Calu3 (cell line): Measurements from ENCODE around the gene ZCCHC17. TPM values are rescaled to one million over a fixed set of nuclear protein-coding genes. Genes with fewer than 3 reads are reported as not detected.
A peak's percentile ranks its signal among the peaks of the same experiment; 100 is the strongest.

ENCODE experiments used
- BruUV-seq: library from RNA; stranded (reverse); fragments of 400-500 nt; replicated peaks from 2 replicates; lab custom pipeline; 2021; lab: Mats Ljungman, UMichigan
- CTCF ChIA-PET: fragments of 300-600 bp; sonication (Branson Sonifier 250); formaldehyde crosslinking; loops from one replicate; lab custom pipeline; 2022; ENCODE audit warnings: antibody characterized with exemption; lab: Charles Lee
- DNase-seq: peaks from one replicate; pipeline ENCODE4 v3.0.0; 2022
- H3K27ac Mint-ChIP-seq: one replicate; pipeline ENCODE4 v1.8.0; 2022; ENCODE audit warnings: mixed read lengths; ENCODE audit not compliant: unreplicated experiment
- H3K27me3 Mint-ChIP-seq: one replicate; pipeline ENCODE4 v1.8.0; 2022; ENCODE audit warnings: mixed read lengths; ENCODE audit not compliant: unreplicated experiment
- H3K36me3 Mint-ChIP-seq: one replicate; pipeline ENCODE4 v1.8.0; 2022; ENCODE audit warnings: mild to moderate bottlenecking, moderate library complexity, mixed read lengths; ENCODE audit not compliant: insufficient read depth, unreplicated experiment
- H3K4me1 Mint-ChIP-seq: one replicate; pipeline ENCODE4 v1.8.0; 2022; ENCODE audit warnings: mild to moderate bottlenecking, low read depth, mixed read lengths; ENCODE audit not compliant: unreplicated experiment
- H3K4me3 Mint-ChIP-seq: one replicate; pipeline ENCODE4 v1.8.0; 2022; ENCODE audit warnings: mild to moderate bottlenecking, low read depth, moderate library complexity, mixed read lengths; ENCODE audit not compliant: unreplicated experiment
- H3K9me3 Mint-ChIP-seq: one replicate; pipeline ENCODE4 v1.8.0; 2022; ENCODE audit warnings: low read depth, mixed read lengths; ENCODE audit not compliant: unreplicated experiment
- CTCF ChIP-seq: fragments of 200-600 bp; IDR thresholded peaks from one replicate; pipeline ENCODE4 v1.8.0; 2022; ENCODE audit warnings: antibody characterized with exemption; ENCODE audit not compliant: unreplicated experiment
- intact Hi-C: fragments of 100-400 bp; cut with micrococcal nuclease; formaldehyde crosslinking; loops from one replicate; pipeline ENCODE4 v1.10.0; 2022; ENCODE audit not compliant: unreplicated experiment
- total RNA-seq: library from RNA; stranded (reverse); gene quantifications from 2 replicates; pipeline ENCODE4 v1.2.3, GENCODE V29; 2022

ZCCHC17 gene
- total RNA-seq, 1 experiment from 2014 or later, result 28.5 TPM

- TSS peak; percentile 60 for BruUV-seq
- H3K4me3 Mint-ChIP-seq, result no peak overlapping the region
- H3K27ac Mint-ChIP-seq, result no peak overlapping the region
- intact Hi-C loops, result no loop called here
- H3K36me3 Mint-ChIP-seq, result peaks cover 5% of the 10 kb centered on the region
- no peaks in the 10 kb centered on the region for H3K4me1 Mint-ChIP-seq
- TF ChIP-seq CTCF, result no peak
- CTCF ChIA-PET, result interaction anchor here (0.7 kb wide), 1 partner anchor 143 kb away, joined by 3 read pairs; no protein-coding TSS in a partner anchor
- DNase-seq, result no peak
- H3K9me3 Mint-ChIP-seq, result no peaks in the 10 kb centered on the region
- H3K27me3 Mint-ChIP-seq, result no peaks in the 10 kb centered on the region
Measured at GRCh38 chr1:31364561-31365250, 67.9 kb downstream of the ZCCHC17 start.

- no peak overlapping the region for H3K27ac Mint-ChIP-seq
- intact Hi-C loops, result no loop called here
Measured at GRCh38 chr1:31366796-31367195, 70.0 kb downstream of the ZCCHC17 start.

GRCh38 chr1:31368611-31369107 is 71.8 kb downstream of the ZCCHC17 start:
- CTCF ChIA-PET, result no interaction called here
- no peaks in the 10 kb centered on the region for H3K9me3 Mint-ChIP-seq
- H3K4me3 Mint-ChIP-seq, result no peak overlapping the region
- intact Hi-C loops, result no loop called here
- no TSS peak for BruUV-seq
- no peak for TF ChIP-seq CTCF
- peaks cover 5% of the 10 kb centered on the region for H3K36me3 Mint-ChIP-seq
- peaks cover 21% of the 10 kb centered on the region for H3K4me1 Mint-ChIP-seq
- no peaks in the 10 kb centered on the region for H3K27me3 Mint-ChIP-seq
- DNase-seq, result no peak
- no peak overlapping the region for H3K27ac Mint-ChIP-seq

More at GRCh38 chr1:31366796-31367195, 70.0 kb downstream of the ZCCHC17 start:
- Mint-ChIP-seq H3K4me3 (no peak overlapping the region), H3K36me3 (peaks cover 5% of the 10 kb centered on the region), H3K4me1 (peaks cover 9% of the 10 kb centered on the region), H3K9me3 (no peaks in the 10 kb centered on the region), H3K27me3 (no peaks in the 10 kb centered on the region)
- CTCF ChIA-PET, result no interaction called here
- DNase-seq, result no peak
- TF ChIP-seq CTCF, result no peak
- no TSS peak for BruUV-seq

DNA sequence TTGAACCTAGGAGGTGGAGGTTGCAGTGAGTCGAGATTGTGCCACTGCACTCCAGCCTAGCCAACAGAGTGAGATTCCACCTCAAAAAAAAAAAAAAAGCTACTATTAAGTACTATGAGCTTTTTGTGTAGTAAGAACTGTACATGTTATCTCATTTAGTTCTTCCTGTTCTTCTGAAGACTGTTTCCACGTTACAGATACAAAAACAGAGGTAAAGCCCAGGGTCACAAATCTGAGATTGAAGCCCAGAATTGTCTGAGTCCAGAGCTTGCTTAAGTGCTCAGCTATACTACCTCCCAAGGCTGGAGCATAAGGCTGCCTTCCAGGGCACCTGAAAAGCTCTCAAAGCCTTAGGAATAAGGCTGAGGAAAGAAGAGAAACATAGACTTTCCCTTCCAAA is 73.2 kb downstream of the ZCCHC17 start:
- peaks cover 5% of the 10 kb centered on the region for H3K36me3 Mint-ChIP-seq
- no peaks in the 10 kb centered on the region for H3K27me3 Mint-ChIP-seq
- peaks cover 21% of the 10 kb centered on the region for H3K4me1 Mint-ChIP-seq
- no peak for TF ChIP-seq CTCF
- H3K4me3 Mint-ChIP-seq, result no peak overlapping the region
- no peak overlapping the region for H3K27ac Mint-ChIP-seq
- no TSS peak for BruUV-seq
- no peaks in the 10 kb centered on the region for H3K9me3 Mint-ChIP-seq
- DNase-seq, result no peak
- CTCF ChIA-PET, result interaction anchor here (0.6 to 0.7 kb wide), 2 partner anchors 29 to 1308 kb away, joined by 3 read pairs; no protein-coding TSS in a partner anchor
- intact Hi-C loops, result no loop called here
